Thyroid gland (tissue), 4 donors: ENCODE measurements around the gene AAGAB. TPM values are rescaled to one million over a fixed set of nuclear protein-coding genes. Genes with fewer than 3 reads are reported as not detected.
"Not testable (repeated sequence)": the region's sequence is repeated elsewhere in the genome, so short reads cannot be mapped to it uniquely, and the experiment has no call there.

Experiments
- DNase-seq, 2 donors: peaks; one replicate each; pipeline ENCODE4 v3.0.0-alpha.2; 2019
- H3K27ac ChIP-seq, 3 donors: fragments of 200-600 bp; sonication (generic); 1 replicate in 2 of 3; 2 replicates in 1 of 3; pipeline ENCODE4 v1.5.1; 2016 to 2019; ENCODE audit warnings: mild to moderate bottlenecking in 1 of 3, moderate library complexity in 1 of 3
- H3K27me3 ChIP-seq: fragments of 200-600 bp; sonication (generic); one replicate; pipeline ENCODE4 v1.5.1; 2019
- H3K36me3 ChIP-seq, 2 donors: fragments of 200-600 bp; sonication (generic); one replicate each; pipeline ENCODE4 v1.5.1; 2016 to 2019
- H3K4me1 ChIP-seq, 2 donors: fragments of 200-600 bp; sonication (generic); one replicate each; pipeline ENCODE4 v1.5.1; 2017 to 2019
- H3K4me3 ChIP-seq, 3 donors: fragments of 200-600 bp; sonication (generic); replicated peaks in 1 of 3; 1 replicate in 2 of 3; 2 replicates in 1 of 3; pipeline ENCODE4 v1.5.1; 2016; ENCODE audit warnings: mild to moderate bottlenecking in 1 of 3
- H3K9me3 ChIP-seq: fragments of 200-600 bp; sonication (generic); one replicate; pipeline ENCODE4 v1.5.1; 2017
- CTCF ChIP-seq, 6 experiments: fragments of 200-600 bp in 3 of 6; fragments of 450-650 bp in 3 of 6; sonication (generic) in 3 of 6; IDR thresholded peaks; one replicate each; pipeline ENCODE4 v1.5.1; 2016 to 2019; ENCODE audit warnings: antibody characterized with exemption in 6 of 6, mild to moderate bottlenecking in 2 of 6, inconsistent platforms in 1 of 6, moderate library complexity in 1 of 6
- POLR2A ChIP-seq, 2 donors: fragments of 450-650 bp; IDR thresholded peaks; one replicate each; pipeline ENCODE4 v1.6.1; 2017; ENCODE audit warnings: antibody characterized with exemption in 2 of 2, mild to moderate bottlenecking in 2 of 2, moderate library complexity in 1 of 2
- WGBS, 2 donors: methylation state at CpG; one replicate each; pipeline ENCODE4 v1.1.5; 2017; 5-methylcytosine and 5-hydroxymethylcytosine counted together
- intact Hi-C: fragments of 100-400 bp; cut with DNase I; formaldehyde crosslinking; loops from one replicate; pipeline ENCODE4 v1.15.1; 2023
- total RNA-seq, 4 donors: library from RNA; depleted of rRNA; stranded (reverse); fragments of >200 nt; gene quantifications; one replicate each; pipeline ENCODE4 v1.2.3, GENCODE V29; 2016

The AAGAB gene
- total RNA-seq, 4 donors from 2014 or later: 53.7 to 61.9 (median 54.6) TPM

- peaks cover 0 to 15% of the 10 kb centered on the region in 2 donors for H3K4me1 ChIP-seq
- TF ChIP-seq CTCF (IDR thresholded peaks at IDR 0.05): no peak
- TF ChIP-seq POLR2A (IDR thresholded peaks at IDR 0.05): no peak
- no peak overlapping the region for H3K27ac ChIP-seq
- DNase-seq: no peak
- no peaks in the 10 kb centered on the region for H3K27me3 ChIP-seq
- no peaks in the 10 kb centered on the region for H3K36me3 ChIP-seq
- intact Hi-C loops: loop anchor here (10.0 kb wide), 1 partner anchor 195 kb away; the partner anchor contains the start of gene SMAD3
- H3K9me3 ChIP-seq: no peaks in the 10 kb centered on the region
- H3K4me3 ChIP-seq: no peak overlapping the region
Observed at GRCh38 chr15:67259806-67260205, 5.3 kb upstream of the AAGAB start.

DNA sequence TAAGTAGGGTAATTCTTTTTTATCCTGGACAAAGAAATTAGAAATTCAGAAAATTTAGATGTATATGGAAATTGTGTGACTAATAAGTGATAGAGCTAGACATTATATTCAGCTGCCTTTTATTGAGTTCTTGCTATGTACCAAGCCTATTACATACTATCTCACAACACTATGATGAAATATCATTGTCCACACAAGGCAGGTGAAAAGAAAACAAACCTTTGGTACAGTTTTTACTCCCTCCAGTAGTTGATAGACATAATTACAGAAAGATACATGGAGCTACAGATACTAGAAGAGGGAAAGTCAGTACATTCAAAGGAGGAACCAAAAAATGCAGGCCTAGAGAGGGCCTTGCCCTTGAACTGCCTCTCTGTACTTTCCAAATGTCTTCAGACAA, 4.9 kb upstream of the AAGAB start:
- TF ChIP-seq POLR2A (IDR thresholded peaks at IDR 0.05) (no peak), CTCF (IDR thresholded peaks at IDR 0.05) (no peak)
- no peak for DNase-seq
- intact Hi-C loops: loop anchor here (10.0 kb wide), 1 partner anchor 195 kb away; the partner anchor contains the start of gene SMAD3
- Histone ChIP-seq H3K27me3 (no peaks in the 10 kb centered on the region), H3K4me1 (peaks cover 0 to 15% of the 10 kb centered on the region in 2 donors), H3K9me3 (no peaks in the 10 kb centered on the region), H3K27ac (no peak overlapping the region), H3K4me3 (no peak overlapping the region), H3K36me3 (no peaks in the 10 kb centered on the region)

- not testable (repeated sequence) for H3K4me3 ChIP-seq, H3K9me3 ChIP-seq, DNase-seq, H3K27me3 ChIP-seq, H3K27ac ChIP-seq, H3K36me3 ChIP-seq
- WGBS, 2 donors: 67 to 73% methylated on average over 3 of the region's 3 CpGs
- peaks cover under 1 to 17% of the 10 kb centered on the region in 2 donors for H3K4me1 ChIP-seq
- intact Hi-C loops: loop anchor here (10.0 kb wide), 1 partner anchor 194 kb away; the partner anchor contains the start of gene SMAD3
Observed at GRCh38 chr15:67258412-67258811, 4.0 kb upstream of the AAGAB start.

GRCh38 chr15:67256051-67256450, 1.6 kb upstream of the AAGAB start:
- 92% methylated on average over 3 of the region's 3 CpGs for WGBS, 2 donors
- TF ChIP-seq POLR2A (IDR thresholded peaks at IDR 0.05) (no peak), CTCF (IDR thresholded peaks at IDR 0.05) (no peak)
- intact Hi-C loops: loop anchor here (10.0 kb wide), 1 partner anchor 191 kb away; the partner anchor contains the start of gene SMAD3
- no peak for DNase-seq
- no peaks in the 10 kb centered on the region for H3K36me3 ChIP-seq
- H3K4me3 ChIP-seq: no peak overlapping the region
- H3K9me3 ChIP-seq: no peaks in the 10 kb centered on the region
- H3K27ac ChIP-seq: no peak overlapping the region
- no peaks in the 10 kb centered on the region for H3K27me3 ChIP-seq
- peaks cover 5 to 27% of the 10 kb centered on the region in 2 donors for H3K4me1 ChIP-seq

GRCh38 chr15:67253549-67254237, 768 bp downstream of the AAGAB start:
- intact Hi-C loops: loop anchor here (10.0 kb wide), 1 partner anchor 189 kb away; the partner anchor contains the start of gene SMAD3

More at GRCh38 chr15:67253549-67254237, 768 bp downstream of the AAGAB start:
- H3K4me1 ChIP-seq: peaks cover 5 to 23% of the 10 kb centered on the region in 2 donors
- H3K4me3 ChIP-seq: peak overlapping the region; percentile 31 to 99 (median 81)
- TF ChIP-seq CTCF (IDR thresholded peaks at IDR 0.05) (no peak), POLR2A (IDR thresholded peaks at IDR 0.05) (no peak)
- no peaks in the 10 kb centered on the region for H3K9me3 ChIP-seq
- no peak for DNase-seq
- no peaks in the 10 kb centered on the region for H3K36me3 ChIP-seq
- no peaks in the 10 kb centered on the region for H3K27me3 ChIP-seq
- WGBS, 2 donors: 21 to 31% methylated on average over 15 of the region's 15 CpGs
- H3K27ac ChIP-seq: peak overlapping the region; percentile 67 to 88 (median 81)
